ENCODE data around the gene YIF1B.

DNA sequence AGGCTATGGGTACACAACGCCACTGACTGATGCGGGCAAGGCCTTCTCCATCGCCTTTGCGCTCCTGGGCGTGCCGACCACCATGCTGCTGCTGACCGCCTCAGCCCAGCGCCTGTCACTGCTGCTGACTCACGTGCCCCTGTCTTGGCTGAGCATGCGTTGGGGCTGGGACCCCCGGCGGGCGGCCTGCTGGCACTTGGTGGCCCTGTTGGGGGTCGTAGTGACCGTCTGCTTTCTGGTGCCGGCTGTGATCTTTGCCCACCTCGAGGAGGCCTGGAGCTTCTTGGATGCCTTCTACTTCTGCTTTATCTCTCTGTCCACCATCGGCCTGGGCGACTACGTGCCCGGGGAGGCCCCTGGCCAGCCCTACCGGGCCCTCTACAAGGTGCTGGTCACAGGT is 10.8 kb upstream of the YIF1B start:
- TF ChIP-seq CEBPB (IDR thresholded peaks at IDR 0.05) (no peak), TEAD4 (IDR thresholded peaks at IDR 0.05) (no peak), YY1 (IDR thresholded peaks at IDR 0.05; ENCODE audit: low read depth) (no peak), REST (IDR thresholded peaks at IDR 0.05; ENCODE audit: low read depth) (no peak), NFIC (IDR thresholded peaks at IDR 0.05) (no peak)
- TF ChIP-seq, protein P1, sequence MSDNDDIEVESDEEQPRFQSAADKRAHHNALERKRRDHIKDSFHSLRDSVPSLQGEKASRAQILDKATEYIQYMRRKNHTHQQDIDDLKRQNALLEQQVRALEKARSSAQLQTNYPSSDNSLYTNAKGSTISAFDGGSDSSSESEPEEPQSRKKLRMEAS (IDR thresholded peaks at IDR 0.05), result no peak

Measured in Ishikawa (cell line).